B cell (primary cell): Measurements from ENCODE around the gene PTPRN2. TPM values are rescaled to one million over a fixed set of nuclear protein-coding genes. Genes with fewer than 3 reads are reported as not detected.

Experiments
- ATAC-seq: fragments of 200-7000 bp; cut with Tn5 transposase; one replicate; pipeline ENCODE4 v1.10.0; 2021; ENCODE audit warnings: low read depth, mild to moderate bottlenecking, moderate number of reproducible peaks, moderate library complexity
- CTCF ChIA-PET: fragments of 350-600 bp; sonication (Branson Sonifier 250); formaldehyde crosslinking; loops from one replicate; lab custom pipeline; 2021; ENCODE audit warnings: antibody characterized with exemption, inconsistent platforms; lab: Charles Lee
- POLR2A ChIA-PET: fragments of 350-600 bp; sonication (Branson Sonifier 250); formaldehyde crosslinking; loops from one replicate; lab custom pipeline; 2021; ENCODE audit warnings: antibody characterized with exemption; lab: Charles Lee
- DNase-seq: peaks from one replicate; pipeline ENCODE4 v3.0.0; 2013
- H2AFZ ChIP-seq: 2 replicates; pipeline ENCODE4 v1.6.1; 2012; ENCODE audit warnings: mild to moderate bottlenecking, low read depth, low read length; ENCODE audit not compliant: insufficient read depth, poor library complexity, severe bottlenecking
- H3K27ac ChIP-seq, 2 donors: 1 replicate in 1 of 2; 2 replicates in 1 of 2; pipeline ENCODE4 v1.5.1; 2012 to 2013; ENCODE audit warnings: low read length in 2 of 2, mild to moderate bottlenecking in 2 of 2, moderate library complexity in 1 of 2
- H3K27me3 ChIP-seq, 4 experiments: fragments of 200-600 bp in 1 of 4; sonication (generic) in 1 of 4; replicated peaks in 1 of 4; 1 replicate in 2 of 4; 2 replicates in 2 of 4; pipeline versions ENCODE4 v1.6.1 to v1.7.0; 2013 to 2016; ENCODE audit warnings: low read length in 3 of 4, mild to moderate bottlenecking in 2 of 4, mixed read lengths in 1 of 4, moderate library complexity in 1 of 4; ENCODE audit not compliant: insufficient read depth in 4 of 4, control insufficient read depth in 3 of 4; ENCODE audit errors: control extremely low read depth in 1 of 4
- H3K36me3 ChIP-seq, 2 experiments: replicated peaks in 1 of 2; 1 replicate in 1 of 2; 2 replicates in 1 of 2; pipeline versions ENCODE4 v1.6.1 to v1.7.1; 2013; ENCODE audit warnings: low read length in 1 of 2; ENCODE audit not compliant: insufficient read depth in 2 of 2, control insufficient read depth in 1 of 2; ENCODE audit errors: control extremely low read depth in 1 of 2, extremely low read depth in 1 of 2
- H3K4me1 ChIP-seq, 2 donors: fragments of 200-600 bp in 1 of 2; sonication (generic) in 1 of 2; 1 replicate in 1 of 2; 2 replicates in 1 of 2; pipeline versions ENCODE4 v1.5.1 to v1.6.1; 2013 to 2017; ENCODE audit warnings: low read length in 2 of 2; ENCODE audit not compliant: control insufficient read depth in 2 of 2, insufficient read depth in 2 of 2
- H3K4me2 ChIP-seq: replicated peaks from 2 replicates; pipeline ENCODE3; 2012; ENCODE audit warnings: mild to moderate bottlenecking, low read depth, low read length; ENCODE audit not compliant: poor library complexity, severe bottlenecking
- H3K4me3 ChIP-seq, 5 experiments: fragments of 200-600 bp in 1 of 5; sonication (generic) in 1 of 5; 1 replicate in 3 of 5; 2 replicates in 2 of 5; pipeline versions ENCODE4 v1.5.1 to v1.7.0; 2011 to 2016; ENCODE audit warnings: low read length in 4 of 5, mild to moderate bottlenecking in 4 of 5, low read depth in 2 of 5, control low read depth in 1 of 5, moderate library complexity in 1 of 5; ENCODE audit not compliant: insufficient read depth in 1 of 5; ENCODE audit errors: control extremely low read depth in 1 of 5, extremely low read depth in 1 of 5
- H3K79me2 ChIP-seq: fragments of 200-600 bp; sonication (generic); one replicate; pipeline ENCODE4 v1.6.0; 2016; ENCODE audit warnings: low read length; ENCODE audit not compliant: control insufficient read depth, insufficient read depth
- H3K9ac ChIP-seq: fragments of 200-600 bp; sonication (generic); 2 replicates; pipeline ENCODE4 v1.6.1; 2017; ENCODE audit warnings: mild to moderate bottlenecking, low read length, moderate library complexity
- H3K9me3 ChIP-seq, 3 donors: one replicate each; pipeline versions ENCODE4 v1.6.1 to v1.7.1; 2013; ENCODE audit warnings: low read length in 2 of 3; ENCODE audit not compliant: control insufficient read depth in 2 of 3, insufficient read depth in 1 of 3; ENCODE audit errors: control extremely low read depth in 1 of 3
- H4K20me1 ChIP-seq: 2 replicates; pipeline ENCODE4 v1.6.0; 2012; ENCODE audit warnings: mild to moderate bottlenecking, low read length; ENCODE audit not compliant: insufficient read depth, control insufficient read depth, poor library complexity, severe bottlenecking
- H3K27ac Mint-ChIP-seq: one replicate; pipeline ENCODE4 v1.8.0; 2021; ENCODE audit warnings: mixed read lengths
- H3K27me3 Mint-ChIP-seq: one replicate; pipeline ENCODE4 v1.8.0; 2021; ENCODE audit warnings: mixed read lengths
- H3K4me1 Mint-ChIP-seq: one replicate; pipeline ENCODE4 v1.8.0; 2021; ENCODE audit warnings: mixed read lengths
- H3K4me3 Mint-ChIP-seq: one replicate; pipeline ENCODE4 v1.8.0; 2021; ENCODE audit warnings: mixed read lengths
- H3K9me3 Mint-ChIP-seq: one replicate; pipeline ENCODE4 v1.8.0; 2022; ENCODE audit warnings: mixed read lengths; ENCODE audit not compliant: insufficient read depth
- CTCF ChIP-seq: fragments of 200-600 bp; IDR thresholded peaks from one replicate; pipeline ENCODE4 v1.8.0; 2022; ENCODE audit warnings: antibody characterized with exemption, mild to moderate bottlenecking
- EZH2 ChIP-seq: IDR thresholded peaks from 2 replicates; pipeline ENCODE4 v1.6.1; 2012; ENCODE audit warnings: borderline replicate concordance, low read depth, mild to moderate bottlenecking, moderate library complexity, low read length; ENCODE audit not compliant: insufficient read depth, poor library complexity, severe bottlenecking
- WGBS: methylation state at CpG from one replicate; pipeline ENCODE4 v1.1.5; 2013; ENCODE audit warnings: missing lambda C conversion rate; ENCODE audit not compliant: insufficient coverage; 5-methylcytosine and 5-hydroxymethylcytosine counted together
- intact Hi-C: fragments of 100-400 bp; cut with micrococcal nuclease; formaldehyde crosslinking; loops from one replicate; pipeline ENCODE4 v1.10.0; 2022
- polyA plus RNA-seq: library from polyadenylated mRNA; depleted of rRNA; stranded (reverse); fragments of >200 nt; gene quantifications from 2 replicates; pipeline ENCODE4 v1.2.3, GENCODE V29; 2012
- total RNA-seq, 2 donors: library from RNA; stranded (reverse); fragments of 120-200 nt in 1 of 2; gene quantifications; 1 replicate in 1 of 2; 2 replicates in 1 of 2; pipeline versions ENCODE4 v1.2.3 to v1.2.4, GENCODE V29; 2013 to 2022

The PTPRN2 gene
- total and polyA plus RNA-seq, 2 donors (not counting 1 experiment from before 2014, with no cell fraction given), result 2.0 to 5.0 TPM

GRCh38 chr7:158357898-158358821 lies 229.5 kb downstream of the PTPRN2 start:
- 93% methylated on average over 22 of the region's 26 CpGs for WGBS
- ATAC-seq, result no peak

More at GRCh38 chr7:158357898-158358821, 229.5 kb downstream of the PTPRN2 start:
- no peaks in the 10 kb centered on the region for H3K4me1 ChIP-seq
- peaks cover 0 to 45% (median 0%) of the 10 kb centered on the region in 3 donors for H3K9me3 ChIP-seq
- H3K9me3 Mint-ChIP-seq, result peaks cover 11% of the 10 kb centered on the region
- CTCF ChIA-PET, result no interaction called here
- no peak for DNase-seq
- H4K20me1 ChIP-seq, result no peaks in the 10 kb centered on the region
- H3K4me3 Mint-ChIP-seq, result no peak overlapping the region
- H2AFZ ChIP-seq, result no peak overlapping the region
- H3K27ac ChIP-seq, result no peak overlapping the region
- no peak overlapping the region for H3K4me3 ChIP-seq
- TF ChIP-seq CTCF, result no peak
- no peak for TF ChIP-seq EZH2
- no peaks in the 10 kb centered on the region for H3K27me3 Mint-ChIP-seq
- H3K27me3 ChIP-seq, result no peaks in the 10 kb centered on the region
- intact Hi-C loops, result no loop called here
- no peak overlapping the region for H3K4me2 ChIP-seq
- H3K4me1 Mint-ChIP-seq, result no peaks in the 10 kb centered on the region
- POLR2A ChIA-PET, result no interaction called here
- H3K36me3 ChIP-seq, result no peaks in the 10 kb centered on the region
- no peaks in the 10 kb centered on the region for H3K79me2 ChIP-seq
- no peak overlapping the region for H3K9ac ChIP-seq
- H3K27ac Mint-ChIP-seq, result no peak overlapping the region
